SK-N-SH (cell line): Measurements from ENCODE around the gene MYO10. TPM values are rescaled to one million over a fixed set of nuclear protein-coding genes. Genes with fewer than 3 reads are reported as not detected.

Experiments used
- CTCF ChIA-PET: fragments of 300-600, 350-600 bp; formaldehyde crosslinking; extraction: SDS; loops from one replicate; lab custom pipeline; 2021; lab: Yijun Ruan, JAX
- POLR2A ChIA-PET: fragments of 350-600 bp; sonication (Branson Sonifier 250); formaldehyde crosslinking; extraction: SDS; loops from one replicate; lab custom pipeline; 2020; ENCODE audit warnings: antibody characterized with exemption, inconsistent platforms; lab: Yijun Ruan, JAX
- DNase-seq: peaks from one replicate; pipeline ENCODE4 v3.0.0; 2012
- H2AFZ ChIP-seq: fragments of 200-600 bp; sonication (generic); 2 replicates; pipeline ENCODE4 v1.8.1; 2016; ENCODE audit warnings: antibody characterized with exemption, mild to moderate bottlenecking, low read depth
- H3F3A ChIP-seq: fragments of 200-600 bp; sonication (generic); replicated peaks from 2 replicates; pipeline ENCODE3; 2016; ENCODE audit warnings: antibody characterized with exemption, mild to moderate bottlenecking; ENCODE audit not compliant: insufficient read depth
- H3K27ac ChIP-seq, 2 experiments: fragments of 200-500 bp in 1 of 2; fragments of 200-600 bp in 1 of 2; sonication (Bioruptor generic) in 1 of 2; sonication (generic), shearing (Covaris generic) in 1 of 2; 2 replicates each; pipeline versions ENCODE4 v1.5.1 to v1.6.1; 2014 to 2016; ENCODE audit warnings: low read depth in 2 of 2, inconsistent platforms in 1 of 2, low read length in 1 of 2, mild to moderate bottlenecking in 1 of 2, mixed read lengths in 1 of 2
- H3K27me3 ChIP-seq: fragments of 200-600 bp; sonication (generic), shearing (Covaris generic); 2 replicates; pipeline ENCODE4 v1.6.1; 2016; ENCODE audit warnings: mixed run types; ENCODE audit not compliant: insufficient read depth
- H3K36me3 ChIP-seq, 2 experiments: fragments of 200-500 bp in 1 of 2; fragments of 200-600 bp in 1 of 2; sonication (Bioruptor generic) in 1 of 2; sonication (generic) in 1 of 2; replicated peaks in 1 of 2; 2 replicates each; pipeline versions ENCODE3 to v1.5.1; 2014 to 2016; ENCODE audit warnings: low read length in 1 of 2, mild to moderate bottlenecking in 1 of 2; ENCODE audit not compliant: insufficient read depth in 2 of 2, control insufficient read depth in 1 of 2
- H3K4me1 ChIP-seq, 2 experiments: fragments of 200-500 bp in 1 of 2; fragments of 200-600 bp in 1 of 2; sonication (Bioruptor generic) in 1 of 2; sonication (generic), shearing (Covaris generic) in 1 of 2; 2 replicates each; pipeline versions ENCODE4 v1.5.1 to v1.6.1; 2014 to 2016; ENCODE audit warnings: low read depth in 1 of 2, low read length in 1 of 2, mixed run types in 1 of 2; ENCODE audit not compliant: insufficient read depth in 2 of 2, control insufficient read depth in 1 of 2
- H3K4me2 ChIP-seq: fragments of 200-600 bp; sonication (generic), shearing (Covaris generic); 2 replicates; pipeline ENCODE4 v1.6.1; 2017; ENCODE audit warnings: mixed run types
- H3K4me3 ChIP-seq, 2 experiments: fragments of 200-500 bp in 1 of 2; fragments of 200-600 bp in 1 of 2; sonication (Bioruptor generic) in 1 of 2; sonication (generic), shearing (Covaris generic) in 1 of 2; 2 replicates each; pipeline versions ENCODE4 v1.5.1 to v1.8.1; 2014 to 2016; ENCODE audit warnings: low read depth in 2 of 2, inconsistent platforms in 1 of 2, low read length in 1 of 2, mild to moderate bottlenecking in 1 of 2, mixed read lengths in 1 of 2, moderate library complexity in 1 of 2
- H3K79me2 ChIP-seq: fragments of 200-600 bp; sonication (generic); 2 replicates; pipeline ENCODE4 v1.8.1; 2017; ENCODE audit warnings: mild to moderate bottlenecking; ENCODE audit not compliant: insufficient read depth
- H3K9ac ChIP-seq: fragments of 200-600 bp; sonication (generic); 2 replicates; pipeline ENCODE4 v1.6.1; 2017; ENCODE audit warnings: mixed run types
- H3K9me2 ChIP-seq: fragments of 200-600 bp; sonication (generic); 2 replicates; pipeline ENCODE4 v1.6.1; 2017; ENCODE audit warnings: mixed run types
- H3K9me3 ChIP-seq: fragments of 200-600 bp; sonication (generic); 2 replicates; pipeline ENCODE4 v1.6.1; 2017; ENCODE audit warnings: mixed run types, mild to moderate bottlenecking, moderate library complexity
- H4K20me1 ChIP-seq: fragments of 200-600 bp; sonication (generic); 2 replicates; pipeline ENCODE4 v1.6.1; 2017; ENCODE audit warnings: mild to moderate bottlenecking, mixed run types; ENCODE audit not compliant: insufficient read depth
- EP300 ChIP-seq, 2 experiments: IDR thresholded peaks; 2 replicates each; pipeline versions ENCODE4 v1.4.0 to v1.6.1; 2012; ENCODE audit warnings: borderline replicate concordance in 1 of 2, low read depth in 1 of 2, low read length in 1 of 2
- EZH2phosphoT487 ChIP-seq: fragments of 200-600 bp; sonication (generic); IDR thresholded peaks from 2 replicates; pipeline ENCODE4 v1.6.1; 2017; ENCODE audit warnings: low read depth, mixed run types, mild to moderate bottlenecking, antibody characterized with exemption, moderate library complexity, borderline replicate concordance
- GABPA ChIP-seq: IDR thresholded peaks from 2 replicates; pipeline ENCODE4 v1.4.0; 2012; ENCODE audit warnings: low read depth, mild to moderate bottlenecking
- GATA2 ChIP-seq: sonication (generic); formaldehyde crosslinking; IDR thresholded peaks from 2 replicates; pipeline ENCODE4 v1.5.0; 2020; ENCODE audit warnings: mild to moderate bottlenecking, missing genetic modification reagents
- MXI1 ChIP-seq: IDR thresholded peaks from 2 replicates; pipeline ENCODE4 v1.6.1; 2012; ENCODE audit warnings: mild to moderate bottlenecking, low read depth, low read length, improper control_type of control experiment
- NFIC ChIP-seq: IDR thresholded peaks from 2 replicates; pipeline ENCODE4 v1.4.0; 2012; ENCODE audit warnings: borderline replicate concordance
- RCOR1 ChIP-seq: fragments of 150-350 bp; IDR thresholded peaks from 2 replicates; pipeline ENCODE4 v1.6.1; 2017; ENCODE audit warnings: antibody characterized with exemption, low read length
- RFX5 ChIP-seq: IDR thresholded peaks from 2 replicates; pipeline ENCODE4 v1.6.1; 2012; ENCODE audit warnings: mild to moderate bottlenecking, improper control_type of control experiment, low read length
- TAF1 ChIP-seq: IDR thresholded peaks from 2 replicates; pipeline ENCODE4 v1.6.1; 2012; ENCODE audit warnings: low read depth, mild to moderate bottlenecking, low read length, moderate library complexity, borderline replicate concordance
- WGBS: methylation state at CpG from one replicate; pipeline ENCODE4 v1.1.6; 2017; ENCODE audit warnings: low lambda C conversion rate; 5-methylcytosine and 5-hydroxymethylcytosine counted together
- polyA plus RNA-seq, 3 experiments: library from polyadenylated mRNA; depleted of rRNA; stranded (reverse); fragments of >200 nt; gene quantifications; 2 replicates each; pipeline ENCODE4 v1.2.3, GENCODE V29; 2012
- TF ChIP-seq, protein P1 (sequence below): IDR thresholded peaks from 2 replicates; pipeline ENCODE4 v1.4.0; 2012; ENCODE audit warnings: low read depth, borderline replicate concordance
- TF ChIP-seq, protein P2 (sequence below): IDR thresholded peaks from 2 replicates; pipeline ENCODE4 v1.6.1; 2012; ENCODE audit warnings: mild to moderate bottlenecking, low read depth, low read length, moderate library complexity

The MYO10 gene
- polyA plus RNA-seq, 1 of the 3 experiments (the other 2 are of a cell fraction): 8.1 TPM

DNA sequence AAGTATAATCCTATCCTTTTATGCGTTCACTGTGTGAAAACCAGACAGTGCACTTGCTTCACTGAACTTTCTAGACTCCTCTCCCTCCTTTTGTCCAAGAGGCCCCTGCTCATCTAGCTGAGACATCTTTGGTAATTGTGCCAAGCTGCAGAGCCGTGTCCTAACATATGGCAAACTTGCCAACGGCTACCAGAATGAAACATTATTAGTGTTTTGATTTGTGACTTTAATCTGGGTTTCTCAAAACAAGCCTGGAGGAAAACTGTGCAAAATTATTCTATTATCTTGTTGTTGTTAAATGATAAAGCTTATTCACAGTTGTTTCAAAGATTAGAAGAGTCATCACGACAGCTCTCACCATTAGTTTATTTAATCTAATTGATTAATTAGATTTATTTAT, 240.3 kb downstream of the MYO10 start:
- Histone ChIP-seq H3K79me2 (peaks cover 99% of the 10 kb centered on the region), H3K9me2 (no peaks in the 10 kb centered on the region), H3K4me2 (no peak overlapping the region), H3K9ac (no peak overlapping the region), H3K27me3 (no peaks in the 10 kb centered on the region), H3K36me3 (peaks cover 2 to 51% of the 10 kb centered on the region in 2 experiments), H3K4me3 (no peak overlapping the region), H2AFZ (no peak overlapping the region), H3F3A (peaks cover 36% of the 10 kb centered on the region), H4K20me1 (peaks cover 34% of the 10 kb centered on the region; the same call in 1 of the 2 replicates), H3K27ac (no peak overlapping the region), H3K9me3 (no peaks in the 10 kb centered on the region), H3K4me1 (peaks cover 0 to 13% of the 10 kb centered on the region in 2 experiments; a peak in 2 of 4 replicates)
- 60% methylated on average over 4 of the region's 4 CpGs for WGBS
- POLR2A ChIA-PET: no interaction called here
- DNase-seq: peak; percentile 63
- CTCF ChIA-PET: interaction anchor here (1.4 to 1.8 kb wide), 2 partner anchors 29 to 494 kb away, joined by 4 to 5 read pairs; no protein-coding TSS in a partner anchor
- TF ChIP-seq RFX5: no peak
- no peak for TF ChIP-seq EZH2phosphoT487
- peak; percentile 73 for TF ChIP-seq RCOR1
- TF ChIP-seq GATA2 (CRISPR knock-in tag): peak; percentile 54
- peak in 1 of 2 experiments; percentile 73; a peak in 2 of 4 replicates for TF ChIP-seq EP300 (IDR thresholded peaks at IDR 0.05; ENCODE audit: borderline replicate concordance in 1 of 2, low read depth in 1 of 2, low read length in 1 of 2)
- TF ChIP-seq, protein P1, sequence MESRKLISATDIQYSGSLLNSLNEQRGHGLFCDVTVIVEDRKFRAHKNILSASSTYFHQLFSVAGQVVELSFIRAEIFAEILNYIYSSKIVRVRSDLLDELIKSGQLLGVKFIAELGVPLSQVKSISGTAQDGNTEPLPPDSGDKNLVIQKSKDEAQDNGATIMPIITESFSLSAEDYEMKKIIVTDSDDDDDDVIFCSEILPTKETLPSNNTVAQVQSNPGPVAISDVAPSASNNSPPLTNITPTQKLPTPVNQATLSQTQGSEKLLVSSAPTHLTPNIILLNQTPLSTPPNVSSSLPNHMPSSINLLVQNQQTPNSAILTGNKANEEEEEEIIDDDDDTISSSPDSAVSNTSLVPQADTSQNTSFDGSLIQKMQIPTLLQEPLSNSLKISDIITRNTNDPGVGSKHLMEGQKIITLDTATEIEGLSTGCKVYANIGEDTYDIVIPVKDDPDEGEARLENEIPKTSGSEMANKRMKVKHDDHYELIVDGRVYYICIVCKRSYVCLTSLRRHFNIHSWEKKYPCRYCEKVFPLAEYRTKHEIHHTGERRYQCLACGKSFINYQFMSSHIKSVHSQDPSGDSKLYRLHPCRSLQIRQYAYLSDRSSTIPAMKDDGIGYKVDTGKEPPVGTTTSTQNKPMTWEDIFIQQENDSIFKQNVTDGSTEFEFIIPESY: no peak
- no peak for TF ChIP-seq MXI1
- no peak for TF ChIP-seq NFIC
- TF ChIP-seq, protein P2, sequence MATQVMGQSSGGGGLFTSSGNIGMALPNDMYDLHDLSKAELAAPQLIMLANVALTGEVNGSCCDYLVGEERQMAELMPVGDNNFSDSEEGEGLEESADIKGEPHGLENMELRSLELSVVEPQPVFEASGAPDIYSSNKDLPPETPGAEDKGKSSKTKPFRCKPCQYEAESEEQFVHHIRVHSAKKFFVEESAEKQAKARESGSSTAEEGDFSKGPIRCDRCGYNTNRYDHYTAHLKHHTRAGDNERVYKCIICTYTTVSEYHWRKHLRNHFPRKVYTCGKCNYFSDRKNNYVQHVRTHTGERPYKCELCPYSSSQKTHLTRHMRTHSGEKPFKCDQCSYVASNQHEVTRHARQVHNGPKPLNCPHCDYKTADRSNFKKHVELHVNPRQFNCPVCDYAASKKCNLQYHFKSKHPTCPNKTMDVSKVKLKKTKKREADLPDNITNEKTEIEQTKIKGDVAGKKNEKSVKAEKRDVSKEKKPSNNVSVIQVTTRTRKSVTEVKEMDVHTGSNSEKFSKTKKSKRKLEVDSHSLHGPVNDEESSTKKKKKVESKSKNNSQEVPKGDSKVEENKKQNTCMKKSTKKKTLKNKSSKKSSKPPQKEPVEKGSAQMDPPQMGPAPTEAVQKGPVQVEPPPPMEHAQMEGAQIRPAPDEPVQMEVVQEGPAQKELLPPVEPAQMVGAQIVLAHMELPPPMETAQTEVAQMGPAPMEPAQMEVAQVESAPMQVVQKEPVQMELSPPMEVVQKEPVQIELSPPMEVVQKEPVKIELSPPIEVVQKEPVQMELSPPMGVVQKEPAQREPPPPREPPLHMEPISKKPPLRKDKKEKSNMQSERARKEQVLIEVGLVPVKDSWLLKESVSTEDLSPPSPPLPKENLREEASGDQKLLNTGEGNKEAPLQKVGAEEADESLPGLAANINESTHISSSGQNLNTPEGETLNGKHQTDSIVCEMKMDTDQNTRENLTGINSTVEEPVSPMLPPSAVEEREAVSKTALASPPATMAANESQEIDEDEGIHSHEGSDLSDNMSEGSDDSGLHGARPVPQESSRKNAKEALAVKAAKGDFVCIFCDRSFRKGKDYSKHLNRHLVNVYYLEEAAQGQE: no peak
- no peak for TF ChIP-seq TAF1
- no peak for TF ChIP-seq GABPA
- TF ChIP-seq, all 33 proteins: peak for 3
